Transverse colon (tissue), 4 donors: Measurements from ENCODE around the gene ARHGEF16.

Experiments
- CTCF ChIP-seq, 5 experiments: fragments of 200-600 bp in 3 of 5; fragments of 450-650 bp in 2 of 5; sonication (generic) in 3 of 5; IDR thresholded peaks; 1 replicate in 2 of 5; 2 replicates in 3 of 5; pipeline ENCODE4 v1.5.1; 2016 to 2017; ENCODE audit warnings: antibody characterized with exemption in 5 of 5, inconsistent platforms in 3 of 5, mild to moderate bottlenecking in 2 of 5, moderate library complexity in 1 of 5
- EP300 ChIP-seq: sonication (generic); formaldehyde crosslinking; IDR thresholded peaks from one replicate; pipeline ENCODE4 v1.6.1; 2017; ENCODE audit warnings: antibody characterized with exemption, low read depth
- POLR2A ChIP-seq: fragments of 450-650 bp; IDR thresholded peaks from one replicate; pipeline ENCODE4 v1.6.1; 2016; ENCODE audit warnings: antibody characterized with exemption, mild to moderate bottlenecking, moderate library complexity
- POLR2AphosphoS5 ChIP-seq, 3 donors: sonication (generic); formaldehyde crosslinking; IDR thresholded peaks; one replicate each; pipeline ENCODE4 v1.6.1; 2016; ENCODE audit warnings: antibody characterized with exemption in 3 of 3

GRCh38 chr1:3481046-3481445 is 26.6 kb downstream of the ARHGEF16 start:
- TF ChIP-seq CTCF (IDR thresholded peaks at IDR 0.05) (no peak), EP300 (no peak), POLR2AphosphoS5 (IDR thresholded peaks at IDR 0.05) (no peak), POLR2A (no peak)
